ENCODE results near the gene CDK14.

DNA sequence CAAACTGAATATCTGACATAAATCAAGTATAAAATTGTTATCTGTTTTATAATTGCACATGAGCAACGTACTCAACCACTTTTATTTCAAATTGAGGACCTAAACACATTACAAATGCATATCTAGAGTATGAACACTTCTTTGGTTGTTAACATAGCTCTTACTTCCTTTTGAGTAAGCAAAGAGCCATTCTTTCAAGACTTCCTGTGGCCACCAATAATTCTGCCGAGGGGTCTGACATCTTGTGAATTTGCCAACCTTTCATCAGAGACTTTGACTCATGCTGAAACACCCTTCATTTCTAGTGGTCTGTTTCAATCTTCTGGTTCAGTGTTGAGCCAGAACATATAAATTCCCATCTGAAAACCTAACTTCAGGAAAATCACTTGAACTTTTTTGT, 59.4 kb downstream of the CDK14 start:
- TF ChIP-seq, protein P1, sequence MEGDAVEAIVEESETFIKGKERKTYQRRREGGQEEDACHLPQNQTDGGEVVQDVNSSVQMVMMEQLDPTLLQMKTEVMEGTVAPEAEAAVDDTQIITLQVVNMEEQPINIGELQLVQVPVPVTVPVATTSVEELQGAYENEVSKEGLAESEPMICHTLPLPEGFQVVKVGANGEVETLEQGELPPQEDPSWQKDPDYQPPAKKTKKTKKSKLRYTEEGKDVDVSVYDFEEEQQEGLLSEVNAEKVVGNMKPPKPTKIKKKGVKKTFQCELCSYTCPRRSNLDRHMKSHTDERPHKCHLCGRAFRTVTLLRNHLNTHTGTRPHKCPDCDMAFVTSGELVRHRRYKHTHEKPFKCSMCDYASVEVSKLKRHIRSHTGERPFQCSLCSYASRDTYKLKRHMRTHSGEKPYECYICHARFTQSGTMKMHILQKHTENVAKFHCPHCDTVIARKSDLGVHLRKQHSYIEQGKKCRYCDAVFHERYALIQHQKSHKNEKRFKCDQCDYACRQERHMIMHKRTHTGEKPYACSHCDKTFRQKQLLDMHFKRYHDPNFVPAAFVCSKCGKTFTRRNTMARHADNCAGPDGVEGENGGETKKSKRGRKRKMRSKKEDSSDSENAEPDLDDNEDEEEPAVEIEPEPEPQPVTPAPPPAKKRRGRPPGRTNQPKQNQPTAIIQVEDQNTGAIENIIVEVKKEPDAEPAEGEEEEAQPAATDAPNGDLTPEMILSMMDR (IDR thresholded peaks at IDR 0.05), result no peak
- no peak for TF ChIP-seq POLR2A (IDR thresholded peaks at IDR 0.05)
